GM23338 (cell line): ENCODE data around the gene KRT6A. TPM values are rescaled to one million over a fixed set of nuclear protein-coding genes. Genes with fewer than 3 reads are reported as not detected.
A peak's percentile ranks its signal among the peaks of the same experiment; 100 is the strongest.

Experiments used
- ATAC-seq: fragments of 200-7000 bp; cut with Tn5 transposase; 3 replicates; pipeline ENCODE4 v1.9.1; 2020
- DNase-seq: peaks from one replicate; pipeline ENCODE4 v3.0.0-alpha.2; 2015; ENCODE audit warnings: low spot score
- H2AFZ ChIP-seq: fragments of 200-600 bp; sonication (generic); 2 replicates; pipeline ENCODE4 v1.8.0; 2016; ENCODE audit warnings: antibody characterized with exemption, mild to moderate bottlenecking, moderate library complexity
- H3F3A ChIP-seq: fragments of 200-600 bp; sonication (generic); replicated peaks from 2 replicates; pipeline ENCODE4 v1.8.0; 2017; ENCODE audit warnings: antibody characterized with exemption, mixed run types, low read depth
- H3K27ac ChIP-seq: fragments of 200-600 bp; sonication (generic); 2 replicates; pipeline ENCODE4 v1.6.1; 2016; ENCODE audit warnings: low read depth
- H3K27me3 ChIP-seq: fragments of 200-600 bp; sonication (generic); 2 replicates; pipeline ENCODE4 v1.8.0; 2016; ENCODE audit warnings: mild to moderate bottlenecking, mixed run types, moderate library complexity; ENCODE audit not compliant: insufficient read depth
- H3K36me3 ChIP-seq: fragments of 200-600 bp; sonication (generic); 2 replicates; pipeline ENCODE4 v1.8.0; 2016; ENCODE audit warnings: mild to moderate bottlenecking; ENCODE audit not compliant: insufficient read depth
- H3K4me1 ChIP-seq: fragments of 200-600 bp; sonication (generic); 2 replicates; pipeline ENCODE4 v1.8.0; 2016; ENCODE audit warnings: mild to moderate bottlenecking, moderate library complexity; ENCODE audit not compliant: insufficient read depth
- H3K4me2 ChIP-seq: fragments of 200-600 bp; sonication (generic); 2 replicates; pipeline ENCODE4 v1.7.1; 2017; ENCODE audit warnings: mixed run types
- H3K4me3 ChIP-seq: fragments of 200-600 bp; sonication (generic); 2 replicates; pipeline ENCODE4 v1.6.1; 2016; ENCODE audit warnings: mixed run types
- H3K79me2 ChIP-seq: fragments of 200-600 bp; sonication (generic); replicated peaks from 2 replicates; pipeline ENCODE4 v1.8.0; 2017; ENCODE audit warnings: mild to moderate bottlenecking; ENCODE audit not compliant: insufficient read depth
- H3K9me2 ChIP-seq: fragments of 200-600 bp; sonication (generic); 2 replicates; pipeline ENCODE4 v1.8.0; 2017; ENCODE audit not compliant: insufficient read depth
- H4K20me1 ChIP-seq: fragments of 200-600 bp; sonication (generic); replicated peaks from 2 replicates; pipeline ENCODE4 v1.8.0; 2017; ENCODE audit warnings: mild to moderate bottlenecking; ENCODE audit not compliant: insufficient read depth
- H3K27ac Mint-ChIP-seq: 2 replicates; pipeline ENCODE4 v1.8.0; 2020; ENCODE audit warnings: inconsistent platforms, mild to moderate bottlenecking, moderate library complexity, mixed read lengths
- H3K27me3 Mint-ChIP-seq: 3 replicates; pipeline ENCODE4 v1.8.0; 2022; ENCODE audit warnings: low read depth, mild to moderate bottlenecking, moderate library complexity, mixed read lengths, inconsistent platforms; ENCODE audit not compliant: insufficient read depth, poor library complexity
- H3K36me3 Mint-ChIP-seq: 3 replicates; pipeline ENCODE4 v1.8.0; 2021; ENCODE audit warnings: low read depth, mild to moderate bottlenecking, inconsistent platforms, moderate library complexity, mixed read lengths
- H3K4me1 Mint-ChIP-seq: 3 replicates; pipeline ENCODE4 v1.8.0; 2020; ENCODE audit warnings: mild to moderate bottlenecking, inconsistent platforms, mixed read lengths
- H3K4me3 Mint-ChIP-seq: 3 replicates; pipeline ENCODE4 v1.8.0; 2021; ENCODE audit warnings: moderate library complexity, mild to moderate bottlenecking, inconsistent platforms, mixed read lengths
- H3K9me3 Mint-ChIP-seq: 3 replicates; pipeline ENCODE4 v1.8.0; 2020; ENCODE audit warnings: moderate library complexity, mild to moderate bottlenecking, inconsistent platforms, mixed read lengths
- CREB1 ChIP-seq: fragments of 250-450 bp; sonication (Bioruptor Pico); IDR thresholded peaks from 2 replicates; pipeline ENCODE4 v1.5.0; 2020; ENCODE audit warnings: low read depth, mild to moderate bottlenecking, moderate library complexity
- CTCF ChIP-seq, 2 experiments: fragments of 200-600 bp in 1 of 2; sonication (generic) in 1 of 2; conservative IDR thresholded peaks; 2 replicates each; pipeline versions ENCODE4 v1.5.1 to v1.6.1; 2016 to 2017; ENCODE audit warnings: antibody characterized with exemption in 2 of 2, low read depth in 2 of 2, mild to moderate bottlenecking in 2 of 2, moderate library complexity in 1 of 2
- ETS1 ChIP-seq: IDR thresholded peaks from 2 replicates; pipeline ENCODE4 v1.6.1; 2016; ENCODE audit warnings: antibody characterized with exemption
- EZH2phosphoT487 ChIP-seq: fragments of 200-600 bp; sonication (generic); IDR thresholded peaks from one replicate; pipeline ENCODE4 v1.8.1; 2018; ENCODE audit warnings: antibody characterized with exemption; ENCODE audit not compliant: unreplicated experiment
- JUNB ChIP-seq: IDR thresholded peaks from one replicate; pipeline ENCODE4 v1.6.1; 2016; ENCODE audit warnings: antibody characterized with exemption; ENCODE audit not compliant: unreplicated experiment
- NANOG ChIP-seq: IDR thresholded peaks from 2 replicates; pipeline ENCODE4 v1.6.1; 2016; ENCODE audit warnings: antibody characterized with exemption, borderline replicate concordance
- ZNF331 ChIP-seq: fragments of 250-450 bp; sonication (Bioruptor Pico); IDR thresholded peaks from 2 replicates; pipeline ENCODE4 v1.5.0; 2020; ENCODE audit warnings: low read depth, mild to moderate bottlenecking, moderate library complexity
- ZNF462 ChIP-seq: fragments of 250-450 bp; sonication (Bioruptor Pico); IDR thresholded peaks from 2 replicates; pipeline ENCODE4 v1.5.0; 2020; ENCODE audit warnings: mild to moderate bottlenecking, moderate library complexity
- polyA plus RNA-seq: library from polyadenylated mRNA; unstranded; fragments of >200 nt; fragmentation: Nextera tagmentation; extraction: Ambion mirVana; gene quantifications from 2 replicates; pipeline ENCODE4 v1.2.1, GENCODE V29; 2016
- total RNA-seq: library from RNA; depleted of rRNA; stranded (reverse); fragments of >200 nt; shearing (Covaris generic); gene quantifications from 2 replicates; pipeline ENCODE4 v1.2.3, GENCODE V29; 2014

The KRT6A gene
- total and polyA plus RNA-seq, 2 experiments from 2014 or later, result not detected

- Histone ChIP-seq H3K4me2 (no peak overlapping the region), H3K36me3 (no peaks in the 10 kb centered on the region), H3K4me1 (peaks cover 5% of the 10 kb centered on the region; the same call in 1 of the 2 replicates), H2AFZ (peak overlapping the region; percentile 18; the same call in 1 of the 2 replicates), H3F3A (no peaks in the 10 kb centered on the region), H3K9me2 (no peaks in the 10 kb centered on the region; the same call in 1 of the 2 replicates), H3K79me2 (no peaks in the 10 kb centered on the region), H3K27ac (no peak overlapping the region), H3K4me3 (no peak overlapping the region), H4K20me1 (no peaks in the 10 kb centered on the region), H3K27me3 (no peaks in the 10 kb centered on the region)
- peaks cover 17% of the 10 kb centered on the region for H3K4me1 Mint-ChIP-seq
- DNase-seq (no peak), ATAC-seq (no peak)
- no peaks in the 10 kb centered on the region for H3K36me3 Mint-ChIP-seq
- no peak overlapping the region for H3K4me3 Mint-ChIP-seq
- H3K27me3 Mint-ChIP-seq, result no peaks in the 10 kb centered on the region
- H3K27ac Mint-ChIP-seq, result no peak overlapping the region
- H3K9me3 Mint-ChIP-seq, result no peaks in the 10 kb centered on the region; the same call in 2 of the 3 replicates
- TF ChIP-seq ETS1 (no peak), CREB1 (CRISPR knock-in tag) (no peak), CTCF (conservative IDR thresholded peaks at IDR 0.05; ENCODE audit: low read depth in 2 of 2) (no peak), EZH2phosphoT487 (no peak)
These were observed 52.2 kb downstream of the KRT6A start for GRCh38 chr12:52440821-52441319.

- H3K27me3 ChIP-seq, result no peaks in the 10 kb centered on the region
- no peak overlapping the region for H2AFZ ChIP-seq
- H3F3A ChIP-seq, result no peaks in the 10 kb centered on the region
- no peaks in the 10 kb centered on the region for H3K36me3 Mint-ChIP-seq
- no peaks in the 10 kb centered on the region; the same call in 2 of the 3 replicates for H3K9me3 Mint-ChIP-seq
- H4K20me1 ChIP-seq, result no peaks in the 10 kb centered on the region
- H3K27me3 Mint-ChIP-seq, result peaks cover 3% of the 10 kb centered on the region
- no peaks in the 10 kb centered on the region for H3K79me2 ChIP-seq
- no peak overlapping the region for H3K4me3 ChIP-seq
- H3K27ac Mint-ChIP-seq, result no peak overlapping the region
- ATAC-seq, result no peak
- H3K4me1 Mint-ChIP-seq, result peaks cover 17% of the 10 kb centered on the region
- no peaks in the 10 kb centered on the region for H3K36me3 ChIP-seq
- H3K9me2 ChIP-seq, result peaks cover 6% of the 10 kb centered on the region; the same call in 1 of the 2 replicates
- H3K27ac ChIP-seq, result no peak overlapping the region
- no peak overlapping the region for H3K4me3 Mint-ChIP-seq
- DNase-seq, result no peak
- H3K4me2 ChIP-seq, result no peak overlapping the region
- H3K4me1 ChIP-seq, result peaks cover 5% of the 10 kb centered on the region; the same call in 1 of the 2 replicates
- no peak for TF ChIP-seq NANOG
- TF ChIP-seq ZNF462 (CRISPR knock-in tag), result no peak
- no peak for TF ChIP-seq ZNF331 (CRISPR knock-in tag)
- no peak for TF ChIP-seq JUNB
- no peak for TF ChIP-seq CTCF (conservative IDR thresholded peaks at IDR 0.05; ENCODE audit: low read depth in 2 of 2)
- TF ChIP-seq EZH2phosphoT487, result no peak
These were observed 53.2 kb downstream of the KRT6A start for GRCh38 chr12:52439845-52440244.
